GM15510 (cell line): ENCODE measurements around the gene CMTM4.

Experiments
- POLR2A ChIP-seq: IDR thresholded peaks from 3 replicates; pipeline ENCODE4 v1.6.1; 2011; ENCODE audit warnings: borderline replicate concordance; ENCODE audit not compliant: insufficient read length; ENCODE audit errors: extremely low read depth

The CMTM4 gene

DNA sequence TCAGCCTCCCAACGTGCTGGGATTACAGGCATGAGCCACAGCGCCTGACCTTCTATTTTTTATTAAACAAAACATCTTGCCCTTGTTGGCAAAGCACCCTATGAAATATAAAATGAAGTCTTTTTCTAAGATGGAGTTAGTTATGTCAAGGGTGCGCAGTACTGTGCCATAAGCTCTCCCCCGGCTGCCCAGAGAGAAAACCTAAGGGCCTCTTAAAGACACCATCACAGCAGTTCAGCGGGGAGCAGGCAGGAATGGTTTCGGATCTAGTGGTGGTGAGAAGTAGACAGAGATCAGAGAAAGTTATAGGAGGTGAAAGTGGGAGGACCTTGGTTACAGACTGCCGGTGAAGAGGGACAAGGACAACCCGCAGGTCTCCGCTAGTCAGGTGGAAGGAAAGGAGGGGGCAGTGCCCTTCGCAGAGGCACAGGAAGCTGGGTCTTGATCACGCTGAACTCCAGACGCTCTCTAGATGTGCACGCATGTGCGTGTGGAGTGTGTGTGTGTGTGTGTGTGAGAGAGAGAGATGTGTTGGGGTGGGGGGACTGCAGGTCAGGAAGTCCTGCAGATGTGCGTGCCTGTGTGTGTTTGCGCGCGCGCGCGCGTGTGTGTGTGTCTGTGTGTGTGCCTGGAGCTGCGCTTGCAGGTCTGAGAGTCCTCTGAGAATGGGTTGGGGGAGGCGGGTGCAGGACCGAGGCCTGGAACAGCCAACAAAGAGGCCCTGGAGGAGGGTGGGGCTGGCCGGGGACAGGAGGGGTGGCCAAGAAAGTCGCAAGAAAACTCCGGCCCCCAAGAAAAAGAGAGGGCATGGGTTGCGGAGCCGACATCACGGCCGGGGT is 92.8 kb downstream of the CMTM4 start:
- peak; percentile 23 for TF ChIP-seq POLR2A

- no peak for TF ChIP-seq POLR2A
Observed at GRCh38 chr16:66601471-66601870, 95.1 kb downstream of the CMTM4 start.

DNA sequence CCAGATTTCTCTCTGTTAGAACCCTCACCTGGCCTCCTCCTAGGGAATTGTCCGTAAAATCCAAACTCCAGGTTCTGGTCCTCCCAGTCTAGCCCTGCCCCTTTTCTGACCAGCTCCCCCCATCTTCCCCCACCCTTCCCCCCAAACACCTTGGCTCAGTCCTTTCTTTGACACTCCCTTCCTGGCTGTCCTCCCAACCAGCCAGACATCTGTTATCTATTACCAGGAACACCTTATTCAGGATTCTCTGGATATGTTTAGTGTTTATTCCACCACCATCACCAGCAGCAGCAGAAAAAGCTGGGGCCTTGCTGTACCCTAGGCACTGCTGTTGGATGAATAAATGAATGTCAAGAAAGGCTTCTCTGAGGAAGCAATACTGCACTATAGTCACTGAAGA is 96.1 kb downstream of the CMTM4 start:
- TF ChIP-seq POLR2A: no peak

DNA sequence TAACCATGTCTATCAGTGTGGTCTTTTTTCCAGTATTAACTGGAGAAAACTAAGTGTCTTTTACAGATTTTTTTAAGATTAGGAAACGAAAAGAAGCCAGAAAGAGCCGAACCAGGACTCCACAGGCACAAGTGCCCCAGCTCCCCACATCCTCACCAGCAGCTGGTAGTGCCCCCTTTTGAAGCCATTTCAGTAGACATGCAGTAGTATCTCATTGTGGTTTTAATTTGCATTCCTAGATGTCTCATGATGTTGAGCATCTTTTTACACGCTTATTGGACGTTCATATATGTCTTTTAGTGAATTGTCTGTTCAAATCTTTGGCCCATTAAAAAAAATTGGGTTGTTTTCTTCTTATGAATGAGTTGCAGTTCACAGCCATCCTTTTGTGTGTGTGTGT is 96.8 kb downstream of the CMTM4 start:
- TF ChIP-seq POLR2A: no peak

DNA sequence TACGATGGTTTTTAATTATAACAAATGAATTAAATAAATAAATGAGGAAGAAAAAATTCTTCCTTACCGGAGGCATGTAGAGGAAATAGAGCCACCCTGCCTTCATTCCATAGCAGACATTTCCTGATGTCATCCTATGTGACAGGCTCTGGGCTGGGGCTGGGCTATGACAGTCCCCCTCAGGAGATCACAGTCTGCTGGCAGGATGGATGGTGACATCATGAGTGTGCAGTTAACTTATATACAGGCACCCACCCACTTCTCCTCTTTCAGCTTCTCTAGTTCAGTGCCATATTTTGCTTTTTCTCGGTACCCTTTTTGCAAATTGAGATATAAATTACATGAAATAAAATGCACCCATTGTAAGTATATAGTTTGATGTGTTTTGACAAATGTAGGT is 98.4 kb downstream of the CMTM4 start:
- no peak for TF ChIP-seq POLR2A

GRCh38 chr16:66596986-66597848 is 99.3 kb downstream of the CMTM4 start:
- no peak for TF ChIP-seq POLR2A

- no peak for TF ChIP-seq POLR2A
Observed at GRCh38 chr16:66594739-66595138, 101.8 kb downstream of the CMTM4 start.

GRCh38 chr16:66592814-66593213 is 103.7 kb downstream of the CMTM4 start:
- no peak for TF ChIP-seq POLR2A

DNA sequence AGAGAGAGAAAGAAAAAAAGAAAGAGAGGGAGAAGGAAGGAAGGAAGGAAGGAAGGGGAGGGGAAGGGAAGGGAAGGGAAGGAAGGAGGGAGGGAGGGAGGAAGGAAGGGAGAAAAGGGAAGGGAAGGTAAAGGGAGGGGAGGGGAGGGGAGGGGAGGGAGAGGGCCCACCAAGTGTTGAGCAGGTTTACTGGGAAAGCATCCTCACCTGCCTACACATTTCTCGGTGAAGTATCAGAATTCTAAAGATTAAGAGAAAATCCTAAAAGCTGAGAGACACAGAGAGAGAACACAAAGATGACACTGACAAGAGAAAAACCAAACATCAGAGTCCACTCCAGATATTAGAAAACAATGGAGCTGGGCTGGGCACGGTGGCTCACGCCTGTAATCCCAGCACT is 104.3 kb downstream of the CMTM4 start:
- no peak for TF ChIP-seq POLR2A

DNA sequence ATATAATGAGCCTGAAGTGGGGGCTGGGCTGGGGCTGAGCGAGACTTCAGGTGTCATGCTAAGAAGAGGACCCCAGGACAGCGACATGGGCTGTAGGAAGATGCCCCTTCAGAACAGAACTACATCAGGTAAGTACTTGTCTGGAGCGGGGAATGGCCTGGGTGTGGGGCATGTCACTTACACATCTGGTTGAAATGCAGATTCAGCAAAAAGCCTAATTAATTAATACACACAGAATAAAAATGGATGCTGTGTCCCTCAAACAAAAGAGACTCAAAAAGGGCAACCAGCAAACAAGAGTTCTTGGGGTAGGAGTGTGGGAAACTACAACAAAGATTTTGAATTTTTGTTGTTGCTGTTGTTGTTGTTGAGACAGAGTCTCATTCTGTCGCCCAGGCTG is 105.5 kb downstream of the CMTM4 start:
- no peak for TF ChIP-seq POLR2A

- no peak for TF ChIP-seq POLR2A
Observed at GRCh38 chr16:66590322-66590721, 106.2 kb downstream of the CMTM4 start.

DNA sequence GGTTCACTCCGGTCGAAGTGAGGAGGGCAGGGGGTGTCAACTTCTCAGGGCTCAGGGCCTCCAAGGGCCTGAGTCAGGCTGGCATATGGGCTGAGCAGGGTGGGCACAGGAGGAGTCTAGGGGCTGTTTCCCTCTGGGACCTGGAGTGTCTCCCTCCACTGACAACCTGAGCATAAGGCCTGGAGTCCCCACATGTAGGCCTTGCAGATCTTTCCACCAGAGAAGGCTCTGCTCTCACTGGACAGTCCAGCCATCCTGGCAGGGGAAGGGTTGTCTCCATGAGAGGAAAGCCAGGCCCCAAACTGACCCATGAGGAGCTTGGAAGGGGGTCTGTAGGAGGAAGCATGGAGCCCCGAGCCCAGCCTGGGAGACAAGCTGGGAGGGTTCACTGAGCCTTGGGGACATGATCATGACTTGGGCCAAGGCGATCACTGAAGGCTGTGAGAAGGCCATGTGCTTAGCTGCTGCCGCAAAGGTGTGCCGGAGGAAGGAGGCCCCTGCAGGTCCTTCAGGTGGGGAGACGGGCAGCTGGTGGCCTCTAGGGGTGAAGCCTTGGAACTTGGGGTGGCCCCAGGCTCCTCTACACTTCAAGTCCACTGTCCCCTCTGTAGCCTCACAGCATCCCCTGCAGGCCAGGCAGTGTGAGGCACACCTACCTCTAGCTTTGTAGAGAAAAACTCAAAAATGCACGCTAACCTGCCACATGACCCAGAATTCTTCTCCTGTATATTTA is 107.4 kb downstream of the CMTM4 start:
- no peak for TF ChIP-seq POLR2A

GRCh38 chr16:66587881-66588600 is 108.5 kb downstream of the CMTM4 start:
- TF ChIP-seq POLR2A: no peak

DNA sequence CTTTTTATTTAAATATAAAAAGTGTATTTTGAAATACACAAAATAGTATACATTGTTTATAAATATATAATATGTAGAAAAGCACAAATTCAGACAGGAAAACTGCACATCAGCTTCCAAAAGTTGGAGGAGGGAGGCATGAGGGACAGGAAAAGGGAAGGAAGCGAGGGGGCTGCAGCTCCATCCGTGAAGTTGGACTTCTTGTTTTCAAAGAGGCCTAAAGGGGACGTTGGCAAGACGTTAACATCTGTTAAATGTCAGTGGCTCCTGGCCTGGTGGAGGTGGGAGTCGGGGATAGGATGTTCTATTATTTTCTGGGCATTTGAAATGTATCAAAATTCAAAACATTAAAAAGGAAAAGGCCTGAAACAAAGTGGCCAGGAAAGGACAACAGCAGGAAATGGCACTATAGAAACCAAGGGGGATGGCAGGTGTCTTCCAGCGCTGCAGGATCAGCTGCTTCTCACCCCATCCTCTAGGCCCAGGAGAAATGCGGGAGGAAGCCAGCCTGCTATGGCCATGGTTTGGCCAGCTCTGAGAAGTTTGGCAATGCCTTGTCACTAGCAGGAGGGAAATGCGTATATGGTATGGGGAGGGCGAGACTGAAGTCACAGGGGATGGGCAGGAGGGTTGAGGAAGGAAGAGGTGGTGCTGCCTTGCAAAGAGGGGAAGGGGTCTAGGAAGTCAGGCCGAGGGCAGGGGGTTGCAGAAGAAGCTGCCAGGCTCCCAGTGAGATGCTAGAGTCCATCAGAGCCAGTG is 110.9 kb downstream of the CMTM4 start:
- no peak for TF ChIP-seq POLR2A

DNA sequence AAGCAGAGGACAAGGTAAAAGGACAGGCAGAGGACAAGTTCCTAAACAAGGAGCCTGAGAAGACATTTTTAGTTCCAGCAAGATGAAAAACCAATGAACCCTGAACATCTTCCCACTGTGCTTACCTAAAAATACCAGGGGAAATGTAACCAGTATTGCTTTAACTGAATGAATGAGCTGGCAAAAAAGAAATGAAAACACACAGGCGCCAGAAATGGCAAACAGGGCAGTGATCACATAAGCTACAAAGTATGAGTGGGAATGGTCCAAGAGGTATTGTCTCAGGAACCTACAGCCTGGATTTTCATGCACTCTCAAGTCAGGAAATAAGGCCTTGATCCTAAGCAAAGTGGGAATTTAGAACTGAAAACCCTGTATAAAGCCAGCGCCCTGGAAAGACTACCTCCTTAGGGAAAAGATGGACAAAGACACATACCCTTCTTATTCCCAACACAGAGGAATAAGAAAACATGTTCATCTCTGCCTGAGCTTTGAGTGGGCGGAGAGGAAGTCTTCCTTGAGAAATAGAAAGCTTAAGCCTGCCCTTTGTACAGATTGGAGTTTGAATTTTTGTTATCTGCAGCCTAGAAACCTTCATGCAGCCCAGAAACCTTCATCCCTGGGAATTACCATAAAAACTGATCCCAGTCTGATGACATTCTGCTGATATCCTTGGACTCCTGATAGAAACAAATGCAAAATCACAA is 115.1 kb downstream of the CMTM4 start:
- no peak for TF ChIP-seq POLR2A
